C4-2B (cell line): ENCODE results near the gene DENND1A.

Experiments used
- H3K27ac ChIP-seq: fragments of 450-650 bp; 2 replicates; pipeline ENCODE4 v1.5.1; 2017
- CTCF ChIP-seq: fragments of 450-650 bp; conservative IDR thresholded peaks from 2 replicates; pipeline ENCODE4 v1.5.1; 2017; ENCODE audit warnings: mild to moderate bottlenecking
- ZFX ChIP-seq: fragments of 450-650 bp; IDR thresholded peaks from 2 replicates; pipeline ENCODE4 v1.6.1; 2017

DENND1A gene

GRCh38 chr9:123796094-123796493 is 133.8 kb downstream of the DENND1A start:
- no peak for TF ChIP-seq CTCF
- H3K27ac ChIP-seq: no peak overlapping the region

GRCh38 chr9:123795336-123795735 is 134.6 kb downstream of the DENND1A start:
- TF ChIP-seq CTCF: no peak
- TF ChIP-seq ZFX: no peak
- no peak overlapping the region for H3K27ac ChIP-seq

- no peak overlapping the region for H3K27ac ChIP-seq
- TF ChIP-seq CTCF (no peak), ZFX (no peak)
Observed at GRCh38 chr9:123792501-123792900, 137.4 kb downstream of the DENND1A start.

GRCh38 chr9:123789554-123790292 is 140.2 kb downstream of the DENND1A start:
- no peak overlapping the region for H3K27ac ChIP-seq
- no peak for TF ChIP-seq ZFX
- no peak for TF ChIP-seq CTCF

GRCh38 chr9:123787416-123787815 is 142.5 kb downstream of the DENND1A start:
- H3K27ac ChIP-seq: no peak overlapping the region
- no peak for TF ChIP-seq ZFX
- no peak for TF ChIP-seq CTCF

GRCh38 chr9:123784518-123784917 is 145.4 kb downstream of the DENND1A start:
- TF ChIP-seq CTCF: no peak
- TF ChIP-seq ZFX: no peak
- no peak overlapping the region for H3K27ac ChIP-seq

- H3K27ac ChIP-seq: no peak overlapping the region
- TF ChIP-seq CTCF (no peak), ZFX (no peak)
Observed at GRCh38 chr9:123778232-123778902, 151.6 kb downstream of the DENND1A start.
